Measurements from ENCODE around the gene MGAT4A.
"Not testable (repeated sequence)": the region's sequence is repeated elsewhere in the genome, so short reads cannot be mapped to it uniquely, and the experiment has no call there.

Gene MGAT4A

GRCh38 chr2:98759338-98759737 lies 28.4 kb upstream of the MGAT4A start:
- DNase-seq = no peak

DNA sequence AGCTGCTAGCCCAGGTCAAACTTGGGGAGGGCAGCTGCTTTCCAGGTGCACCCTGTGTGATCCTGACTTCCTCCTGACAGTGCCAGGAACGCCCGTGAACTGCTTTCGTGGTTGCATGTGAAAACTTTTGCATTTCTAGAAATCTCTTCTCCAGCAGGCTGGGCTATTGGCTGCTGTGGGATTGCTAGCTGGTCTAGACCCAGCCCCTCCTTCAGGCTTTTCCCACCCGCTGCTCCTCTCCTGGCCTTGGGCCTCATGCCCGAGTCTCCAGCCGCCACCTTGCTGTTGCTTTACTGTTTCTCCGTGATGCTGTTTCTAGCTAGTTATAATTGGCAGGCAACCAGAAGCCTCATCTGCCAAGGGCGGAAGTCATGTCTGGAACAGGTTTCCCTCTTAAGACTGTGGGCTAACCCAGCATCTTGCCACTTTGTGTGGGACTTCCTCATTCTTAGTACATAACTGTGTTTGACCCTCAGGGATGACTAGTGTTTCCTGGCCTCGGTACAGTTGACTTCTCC lies 27.0 kb upstream of the MGAT4A start:
- DNase-seq = peak; percentile 93

- DNase-seq = no peak
Measured at GRCh38 chr2:98753801-98754200, 22.9 kb upstream of the MGAT4A start.

- DNase-seq = not testable (repeated sequence)
Measured at GRCh38 chr2:98752711-98753110, 21.8 kb upstream of the MGAT4A start.

- no peak for DNase-seq
Measured at GRCh38 chr2:98751748-98752147, 20.8 kb upstream of the MGAT4A start.

GRCh38 chr2:98750593-98751282 lies 19.8 kb upstream of the MGAT4A start:
- DNase-seq = no peak

DNA sequence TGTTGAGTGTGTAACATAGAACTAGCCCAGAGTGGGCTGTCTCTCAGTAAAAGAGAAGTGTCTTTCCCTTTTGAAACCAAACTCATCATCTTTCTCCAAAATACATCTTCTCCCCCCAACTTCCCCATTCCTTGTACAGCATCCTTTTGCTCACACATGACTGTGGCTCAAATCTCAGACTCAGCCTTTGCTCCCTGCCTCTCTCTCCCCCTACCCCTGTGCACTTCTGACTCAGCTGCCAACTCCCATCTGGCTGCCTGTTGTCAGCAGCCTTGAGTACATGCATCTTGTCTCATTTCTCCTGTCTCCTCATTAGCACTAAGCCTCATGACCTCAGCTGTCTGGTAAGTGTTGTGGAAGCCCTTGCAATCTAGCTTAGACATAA lies 18.1 kb upstream of the MGAT4A start:
- DNase-seq = no peak

GRCh38 chr2:98748292-98749065 lies 17.5 kb upstream of the MGAT4A start:
- DNase-seq = no peak

DNA sequence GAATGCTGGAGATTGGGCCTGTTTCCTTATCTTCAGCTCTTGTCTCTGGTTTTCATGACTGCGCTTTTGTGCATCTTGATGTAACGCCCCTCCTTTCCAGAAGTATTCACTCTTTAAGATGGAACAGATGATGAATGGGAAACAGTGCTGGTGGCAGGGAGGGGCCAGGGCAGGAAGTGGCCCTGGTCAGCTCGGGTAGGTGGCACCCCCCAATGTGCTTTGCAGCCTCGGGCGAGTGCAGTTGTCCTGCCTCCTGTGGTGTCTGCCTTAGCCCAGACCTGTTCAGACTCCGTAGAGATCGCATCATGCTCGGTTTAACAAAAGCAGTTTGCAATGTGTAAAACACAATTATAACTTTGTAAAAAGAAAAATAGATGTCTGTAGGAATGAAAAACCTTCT lies 17.0 kb upstream of the MGAT4A start:
- no peak for DNase-seq

GRCh38 chr2:98746426-98746825 lies 15.5 kb upstream of the MGAT4A start:
- DNase-seq = no peak

DNA sequence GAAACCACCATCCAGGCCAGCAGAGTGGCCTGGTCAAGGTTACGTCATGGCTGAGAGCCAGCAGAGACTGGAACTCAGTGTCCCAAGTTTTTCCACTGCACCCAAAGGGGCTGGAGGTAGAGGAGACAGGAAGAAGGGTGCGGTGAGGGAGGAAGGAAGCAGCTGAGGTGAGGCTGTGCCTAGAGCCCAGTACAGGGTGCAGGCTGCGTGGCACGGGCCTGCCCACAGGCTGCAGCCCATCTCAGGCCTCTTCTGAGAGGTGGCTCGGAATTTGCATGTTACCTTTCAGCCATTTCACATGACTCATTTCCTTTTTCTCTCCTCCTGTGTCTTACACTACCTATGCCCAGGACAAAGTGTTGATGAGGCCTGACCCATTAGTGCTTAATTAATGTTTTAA lies 13.7 kb upstream of the MGAT4A start:
- DNase-seq = no peak

DNA sequence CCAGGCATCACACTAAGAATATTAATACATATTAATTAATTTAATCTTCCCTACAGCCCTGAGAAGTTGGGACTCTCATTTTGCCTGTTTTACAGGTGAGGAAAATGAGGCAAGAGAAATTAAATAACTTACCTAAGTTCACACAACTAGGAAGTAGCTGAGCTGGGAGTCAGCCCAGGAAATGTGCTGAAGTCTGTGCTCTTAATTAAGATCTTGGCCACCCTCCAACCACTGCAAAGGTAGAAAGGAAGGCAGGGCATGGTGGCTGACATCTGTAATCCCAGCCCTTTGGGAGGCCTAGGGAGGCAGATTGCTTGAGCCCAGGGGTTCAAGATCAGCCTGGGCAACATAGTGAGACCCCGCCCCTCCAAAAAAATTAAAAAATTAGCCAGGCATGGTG lies 12.9 kb upstream of the MGAT4A start:
- DNase-seq = no peak

DNA sequence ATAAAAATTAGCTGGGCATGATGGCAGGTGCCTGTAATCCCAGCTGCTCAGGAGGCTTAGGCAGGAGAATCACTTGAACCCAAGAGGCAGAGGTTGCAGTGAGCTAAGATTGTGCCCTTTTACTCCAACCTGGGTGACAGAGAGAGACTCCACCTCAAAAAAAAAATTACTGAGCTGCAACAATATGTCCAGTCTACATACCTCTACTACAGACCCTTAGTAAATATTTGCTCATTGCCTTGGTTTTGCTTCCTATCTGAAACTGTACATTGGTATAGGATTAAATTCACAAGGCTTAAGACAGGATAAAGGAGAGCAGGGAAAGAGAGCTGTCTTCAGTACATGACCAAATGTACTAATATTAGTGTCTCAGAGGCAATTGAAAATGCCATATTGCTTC lies 8.1 kb upstream of the MGAT4A start:
- no peak for DNase-seq

DNA sequence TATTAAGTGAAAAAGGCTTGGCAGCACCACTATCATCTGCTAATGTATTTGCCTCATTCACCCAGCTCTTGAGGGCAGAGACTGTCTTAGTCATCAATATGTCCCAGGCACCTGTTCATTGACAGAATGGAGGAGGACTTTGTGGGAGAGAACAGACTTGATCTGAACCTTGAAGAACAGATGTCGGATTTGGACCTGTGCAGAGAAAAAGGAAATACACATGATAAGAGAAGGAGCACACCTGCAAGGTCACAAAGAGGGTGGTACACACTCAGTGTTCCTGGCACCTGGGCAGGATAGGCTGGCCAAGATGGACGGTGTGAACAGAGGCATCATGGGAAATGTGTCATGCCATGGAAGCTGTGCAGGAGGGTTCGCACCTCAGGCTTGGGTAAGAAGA lies 7.4 kb upstream of the MGAT4A start:
- no peak for DNase-seq

DNA sequence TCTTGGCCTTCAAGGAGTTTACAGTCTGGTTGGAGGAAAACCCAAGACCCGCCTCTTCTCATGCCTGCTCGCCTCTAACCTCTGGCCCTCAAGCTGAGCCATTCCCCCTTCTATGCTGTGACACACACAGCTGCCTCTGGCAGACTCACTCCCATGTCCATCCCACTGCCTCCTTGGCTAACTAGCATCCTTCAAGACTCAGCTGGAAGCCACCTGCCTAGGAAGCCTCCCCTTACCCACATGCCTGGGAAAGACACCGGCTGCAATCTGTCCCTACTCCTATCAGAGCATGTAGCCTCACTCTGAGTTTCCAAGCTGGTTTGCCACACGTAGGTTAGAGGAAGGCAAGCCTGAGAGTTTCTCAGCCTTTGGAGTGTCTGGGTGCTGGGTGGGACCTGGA lies 6.9 kb upstream of the MGAT4A start:
- no peak for DNase-seq

GRCh38 chr2:98736464-98736889 lies 5.5 kb upstream of the MGAT4A start:
- peak; percentile 43 for DNase-seq

- DNase-seq = no peak
Measured at GRCh38 chr2:98734823-98735260, 3.9 kb upstream of the MGAT4A start.

GRCh38 chr2:98734162-98734561 lies 3.2 kb upstream of the MGAT4A start:
- DNase-seq = no peak

- DNase-seq = no peak
Measured at GRCh38 chr2:98732430-98733051, 1.6 kb upstream of the MGAT4A start.

GRCh38 chr2:98731894-98732349 lies 990 bp upstream of the MGAT4A start:
- DNase-seq = no peak

- no peak for DNase-seq
Measured at GRCh38 chr2:98730707-98731040, 258 bp downstream of the MGAT4A start.

DNA sequence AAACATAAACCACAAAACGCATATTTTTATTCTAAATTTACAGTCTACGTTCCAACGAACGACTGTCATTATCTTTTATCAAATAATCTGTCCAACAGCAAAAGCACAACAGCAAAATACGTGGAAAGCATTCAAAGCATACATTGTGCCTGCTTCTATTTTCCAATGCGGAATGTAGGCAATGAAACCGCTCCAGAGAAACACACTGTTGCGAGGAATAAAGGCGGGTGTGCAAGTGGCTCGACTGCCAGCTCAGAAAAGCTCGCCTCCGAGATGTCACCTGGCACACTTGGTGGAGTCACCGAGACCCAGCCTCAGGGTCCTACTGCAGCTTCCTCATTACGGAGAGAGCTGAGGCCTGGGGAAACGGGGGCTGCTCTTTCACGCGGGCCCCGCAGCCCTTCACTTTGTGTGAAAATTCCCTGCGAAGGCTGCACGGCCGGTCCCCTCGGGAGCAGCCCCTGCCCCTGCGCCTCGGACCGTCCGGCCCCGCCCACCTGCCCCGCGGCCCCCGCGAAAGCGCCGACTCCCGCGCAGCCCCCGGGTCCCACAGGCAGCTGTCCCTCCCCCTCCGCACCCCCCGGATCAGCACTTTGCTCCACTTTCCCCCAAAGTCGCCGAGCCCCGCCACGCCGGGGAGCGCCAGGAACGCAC lies 752 bp downstream of the MGAT4A start:
- DNase-seq = no peak

- DNase-seq = no peak
Measured at GRCh38 chr2:98729652-98730051, 1.3 kb downstream of the MGAT4A start.

Measured in HCEC 1CT (cell line).